Measurements from ENCODE around the gene RIMBP2.

RIMBP2 gene

GRCh38 chr12:130424858-130425697 lies 291.0 kb downstream of the RIMBP2 start:
- DNase-seq (ENCODE audit: low spot score) = no peak

DNA sequence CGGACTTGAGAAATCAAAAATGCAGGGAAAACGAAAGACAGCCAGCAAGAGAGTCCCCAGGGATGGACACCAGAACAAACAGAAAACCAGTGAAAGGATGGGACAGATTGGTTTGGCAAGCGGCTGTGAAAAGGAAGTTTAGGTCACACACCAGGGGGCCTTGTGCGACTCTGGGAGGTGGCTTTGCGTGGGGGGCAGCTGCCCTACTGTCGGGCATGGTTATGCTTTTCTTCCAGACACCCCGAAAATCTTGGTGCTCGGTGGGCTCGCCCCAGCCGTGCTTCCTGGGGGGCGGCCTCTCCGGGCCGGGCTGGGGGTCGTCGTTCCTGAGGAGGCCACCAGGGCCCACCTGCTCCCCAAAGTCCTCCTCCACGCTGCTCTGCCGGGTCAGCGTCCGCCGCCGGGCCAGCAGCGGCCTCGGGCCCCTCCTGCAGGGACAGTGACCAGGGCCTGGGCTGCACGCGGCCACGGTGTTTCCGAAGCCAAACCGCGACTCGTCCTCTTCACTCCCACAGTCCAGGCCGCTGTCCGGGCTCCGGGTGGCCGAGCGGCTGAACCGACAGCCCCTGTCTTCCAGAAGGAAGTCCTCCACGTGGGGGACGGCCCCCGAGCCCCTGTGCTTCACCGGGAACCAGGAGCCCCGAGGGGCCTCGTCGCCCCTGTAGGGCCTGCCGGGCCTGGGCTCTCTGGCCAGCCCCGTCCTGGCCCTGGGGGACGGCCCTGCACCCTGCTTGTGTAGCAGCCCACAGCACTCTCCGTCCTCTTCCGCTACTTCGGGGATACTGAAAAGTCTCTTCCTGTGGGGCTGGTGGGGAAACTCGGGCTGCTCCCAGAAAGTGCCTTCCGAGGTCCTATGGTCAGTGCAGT lies 291.9 kb downstream of the RIMBP2 start:
- DNase-seq (ENCODE audit: low spot score) = no peak

- DNase-seq (ENCODE audit: low spot score) = no peak
Measured at GRCh38 chr12:130423136-130423535, 293.0 kb downstream of the RIMBP2 start.

DNA sequence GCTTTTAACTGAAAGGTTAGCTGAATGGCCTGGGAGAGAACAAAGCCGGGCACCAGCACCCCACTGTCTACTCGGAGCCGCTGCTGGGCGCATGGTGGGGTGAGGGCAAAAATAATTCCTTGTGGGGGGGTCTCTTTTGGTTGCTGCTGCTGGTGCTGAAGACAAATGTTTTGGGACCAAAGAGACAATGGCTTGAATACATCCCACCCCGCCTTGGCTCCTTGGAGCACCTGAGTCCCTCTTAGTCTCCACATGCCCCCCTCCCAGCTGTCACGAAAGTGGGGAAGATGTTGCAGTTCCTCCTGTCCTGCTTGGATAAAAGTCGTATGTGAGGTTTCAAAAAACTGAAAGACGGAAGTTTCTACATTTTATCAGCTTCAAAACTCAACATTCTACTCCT lies 293.4 kb downstream of the RIMBP2 start:
- DNase-seq (ENCODE audit: low spot score) = no peak

GRCh38 chr12:130421896-130422295 lies 294.2 kb downstream of the RIMBP2 start:
- DNase-seq (ENCODE audit: low spot score) = no peak

GRCh38 chr12:130420071-130420470 lies 296.0 kb downstream of the RIMBP2 start:
- no peak for DNase-seq (ENCODE audit: low spot score)

GRCh38 chr12:130419116-130419515 lies 297.0 kb downstream of the RIMBP2 start:
- DNase-seq (ENCODE audit: low spot score) = no peak

GRCh38 chr12:130418251-130418650 lies 297.8 kb downstream of the RIMBP2 start:
- no peak for DNase-seq (ENCODE audit: low spot score)

GRCh38 chr12:130414381-130414780 lies 301.7 kb downstream of the RIMBP2 start:
- no peak for DNase-seq (ENCODE audit: low spot score)

DNA sequence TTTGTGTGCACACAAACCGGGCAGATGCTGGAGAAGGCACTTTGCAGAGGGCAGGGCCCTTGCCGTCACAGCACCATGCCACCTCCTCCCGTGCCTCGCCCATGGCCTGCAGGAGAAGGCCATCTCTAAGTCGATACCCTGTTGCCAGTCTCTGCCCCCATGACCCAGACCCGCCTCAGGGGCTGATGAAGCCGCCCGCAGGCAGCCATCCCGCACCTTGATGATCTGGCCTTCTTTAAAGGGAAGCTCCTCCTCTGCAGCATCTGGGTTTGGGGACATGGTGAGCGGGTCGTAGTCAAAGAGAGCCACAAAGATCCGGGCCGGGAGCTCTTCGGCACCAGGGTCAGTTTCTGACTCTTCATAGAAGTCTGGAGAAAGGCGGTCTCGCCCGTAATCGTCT lies 302.2 kb downstream of the RIMBP2 start:
- DNase-seq (ENCODE audit: low spot score) = no peak

DNA sequence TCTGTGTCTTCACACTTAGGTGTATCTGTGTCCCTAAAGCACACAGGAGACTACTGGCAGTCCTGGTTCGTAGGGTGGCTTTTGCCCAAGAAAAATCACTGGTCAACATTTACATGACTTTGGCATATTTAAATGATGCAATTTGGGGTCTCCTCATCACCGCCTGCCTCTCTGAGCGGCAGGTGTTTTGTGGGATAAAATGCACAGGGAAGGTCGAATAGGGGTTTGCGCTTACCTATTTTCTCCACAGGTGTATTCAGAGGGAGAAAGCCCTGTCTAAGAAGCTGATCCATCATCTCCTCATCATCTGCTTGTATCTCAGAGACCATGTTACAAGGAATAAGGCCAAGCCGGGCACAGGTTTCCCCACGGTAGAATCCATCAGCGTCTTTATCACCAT lies 303.7 kb downstream of the RIMBP2 start:
- no peak for DNase-seq (ENCODE audit: low spot score)

DNA sequence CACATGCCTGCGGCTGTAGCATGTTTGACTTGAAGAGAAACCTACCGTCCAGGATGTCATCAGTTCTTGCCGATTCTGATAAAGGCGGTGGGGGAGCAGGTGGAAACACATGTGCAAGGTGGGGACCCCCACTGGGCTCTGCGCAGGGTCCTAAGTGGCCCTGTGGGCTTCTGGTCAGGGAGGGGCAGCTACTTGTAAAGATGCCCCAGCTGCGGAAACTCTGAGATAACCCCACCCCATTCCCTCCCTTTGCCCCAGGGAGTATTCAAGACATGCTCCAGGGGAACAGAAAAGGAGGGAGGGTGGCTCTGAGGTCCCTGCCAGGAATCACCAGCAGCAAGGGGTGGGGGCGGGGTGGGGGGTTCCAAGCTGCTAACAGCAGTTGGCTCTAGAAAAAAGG lies 310.8 kb downstream of the RIMBP2 start:
- no peak for DNase-seq (ENCODE audit: low spot score)

DNA sequence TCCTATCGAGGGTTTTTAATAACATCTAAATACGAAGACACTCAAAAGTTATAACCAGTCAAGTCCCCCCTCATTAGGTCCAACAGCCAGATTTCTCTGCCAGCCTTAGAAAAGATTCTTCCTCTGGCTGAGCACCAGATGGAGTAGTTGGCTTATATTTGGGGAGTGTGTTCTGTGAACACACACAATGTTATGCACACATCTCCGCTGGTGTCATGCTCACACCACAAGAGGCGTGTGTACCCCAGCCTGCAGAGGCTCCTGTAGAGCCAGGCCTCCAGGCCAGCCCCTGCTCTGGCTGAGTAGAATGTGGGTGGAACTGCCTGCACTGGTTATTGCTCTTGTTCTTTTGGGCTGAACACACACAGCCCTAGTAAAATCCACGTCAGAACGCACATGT lies 314.4 kb downstream of the RIMBP2 start:
- peak; percentile 11 for DNase-seq (ENCODE audit: low spot score)

DNA sequence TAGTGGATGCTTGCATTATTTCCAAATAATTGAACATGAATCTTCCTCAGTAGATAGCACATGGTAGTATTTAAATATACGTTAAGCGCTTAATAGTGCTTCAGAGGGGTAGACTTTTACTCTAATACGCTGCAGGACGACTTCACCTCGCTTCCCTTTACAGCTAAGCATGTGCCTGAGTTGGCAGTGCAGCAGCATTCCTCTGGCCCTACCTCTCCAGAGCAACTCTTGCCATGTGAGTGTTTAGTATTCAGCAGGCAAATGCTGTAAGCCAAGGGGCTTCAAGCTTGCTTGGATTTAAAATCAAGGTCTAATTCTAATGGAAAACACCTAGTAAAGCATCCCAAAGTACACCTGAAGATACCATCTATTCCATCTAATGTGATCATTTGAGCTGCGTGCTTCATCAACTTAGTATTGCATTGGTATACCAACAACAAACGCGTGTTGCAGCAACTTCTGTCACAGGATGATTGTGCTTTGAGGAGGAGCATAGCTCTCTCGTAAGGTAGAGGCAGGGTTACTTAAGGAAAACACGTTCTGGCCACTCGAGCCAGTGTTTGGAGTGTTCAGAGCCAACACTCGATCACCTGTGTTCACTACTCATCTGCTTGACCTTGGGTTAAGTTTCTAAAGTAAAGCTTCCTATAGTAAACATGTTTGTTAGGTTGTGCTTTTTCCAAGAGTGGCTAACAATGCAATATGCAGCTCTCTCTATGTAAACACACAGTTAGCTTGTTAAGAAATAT lies 317.8 kb downstream of the RIMBP2 start:
- no peak for DNase-seq (ENCODE audit: low spot score)

GRCh38 chr12:130396667-130397066 lies 319.4 kb downstream of the RIMBP2 start:
- DNase-seq (ENCODE audit: low spot score) = no peak

- no peak for DNase-seq (ENCODE audit: low spot score)
Measured at GRCh38 chr12:130394906-130395305, 321.2 kb downstream of the RIMBP2 start.

DNA sequence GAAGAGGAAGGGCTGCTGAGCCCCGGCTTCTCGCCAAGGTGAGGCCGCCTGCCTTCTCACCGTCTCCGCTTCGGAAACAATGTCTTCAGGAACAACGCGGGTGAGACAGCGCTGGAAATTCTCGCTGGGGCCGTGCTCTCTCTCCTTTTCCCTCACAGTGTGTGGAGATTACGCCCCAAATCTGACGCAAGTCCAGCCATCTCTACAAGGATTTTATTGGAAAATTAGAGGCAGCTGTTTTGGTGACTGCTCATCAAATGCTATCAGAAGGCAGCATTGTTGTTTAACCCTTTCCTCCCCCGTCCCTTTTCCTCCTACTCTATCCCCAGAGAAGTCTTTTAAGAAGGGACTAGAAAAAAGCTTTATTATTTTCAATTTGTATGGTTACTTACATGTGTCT lies 324.9 kb downstream of the RIMBP2 start:
- DNase-seq (ENCODE audit: low spot score) = no peak

- no peak for DNase-seq (ENCODE audit: low spot score)
Measured at GRCh38 chr12:130385193-130385592, 330.9 kb downstream of the RIMBP2 start.

DNA sequence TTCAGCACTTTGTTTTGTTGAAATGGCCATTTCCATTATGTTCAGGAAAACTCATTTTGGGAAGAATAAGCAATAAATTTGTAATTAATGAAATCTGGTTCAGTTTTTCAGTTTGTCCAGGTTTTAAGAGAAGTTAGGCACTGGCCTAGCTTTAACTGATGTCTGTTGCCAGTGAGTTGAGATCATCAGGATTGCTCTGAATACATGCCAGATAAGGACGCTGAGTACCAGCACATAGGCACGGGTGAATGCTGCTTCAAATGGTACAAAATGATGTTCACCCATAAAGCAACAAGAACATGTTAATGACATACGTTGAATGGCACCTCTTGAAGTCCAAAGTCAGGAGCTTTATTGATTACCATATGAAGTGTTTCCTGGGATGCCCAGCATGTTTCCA lies 331.9 kb downstream of the RIMBP2 start:
- DNase-seq (ENCODE audit: low spot score) = no peak

- no peak for DNase-seq (ENCODE audit: low spot score)
Measured at GRCh38 chr12:130382818-130383217, 333.3 kb downstream of the RIMBP2 start.

DNA sequence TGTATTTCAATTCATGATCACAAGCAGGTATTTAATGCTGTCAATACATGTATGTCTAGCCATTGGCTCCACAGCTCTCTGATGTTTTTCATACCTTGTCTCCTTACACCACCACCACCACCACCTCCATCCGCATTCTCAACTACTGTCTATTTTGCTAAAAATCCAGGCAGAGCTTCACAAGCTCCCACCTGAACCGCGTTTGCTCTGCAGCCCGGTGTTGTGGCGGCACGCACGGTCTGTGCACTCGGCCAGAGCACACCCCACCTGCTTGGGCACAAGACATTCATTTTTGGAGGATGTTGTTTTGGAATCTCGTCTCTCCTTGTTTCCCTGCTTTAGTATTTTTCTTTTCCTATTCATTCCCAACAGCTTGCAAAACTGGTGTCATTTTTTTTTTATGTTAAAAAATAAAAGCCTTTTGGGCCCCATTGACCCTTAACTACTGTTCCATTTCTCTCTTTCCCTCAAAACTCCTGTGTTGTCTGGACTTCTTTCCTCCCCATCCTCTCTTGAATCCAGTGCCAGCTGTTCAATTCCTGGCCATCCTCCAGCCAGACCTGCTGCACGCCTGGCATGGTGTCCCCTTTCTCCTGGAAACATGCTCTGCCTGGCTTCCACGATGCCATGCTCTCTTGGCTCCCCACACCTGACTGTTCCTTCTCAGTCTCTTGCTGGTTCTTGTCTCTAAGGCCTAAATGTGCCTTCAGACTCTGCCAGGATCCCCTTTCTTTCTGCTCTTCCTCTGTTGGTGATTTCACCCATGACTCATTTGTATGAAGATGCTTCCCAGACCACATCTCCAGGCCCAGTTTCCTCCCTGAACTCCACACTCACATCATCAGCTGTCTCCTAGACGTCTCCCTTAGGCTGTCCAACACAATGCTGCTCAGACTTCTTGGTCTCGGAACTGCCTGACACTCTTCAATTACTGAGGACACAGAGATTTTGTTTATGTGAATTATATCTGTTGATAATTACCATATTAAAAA lies 340.5 kb downstream of the RIMBP2 start:
- DNase-seq (ENCODE audit: low spot score) = no peak

Measured in NAMALWA (cell line).